Measurements from ENCODE around the gene LRP8. TPM values are rescaled to one million over a fixed set of nuclear protein-coding genes. Genes with fewer than 3 reads are reported as not detected.
A peak's percentile ranks its signal among the peaks of the same experiment; 100 is the strongest.

LRP8 gene
- total and polyA plus RNA-seq, 2 of the 13 experiments (the other 11 are each of a cell fraction or from before 2014, with no cell fraction given) = 17.3 to 17.4 TPM

DNA sequence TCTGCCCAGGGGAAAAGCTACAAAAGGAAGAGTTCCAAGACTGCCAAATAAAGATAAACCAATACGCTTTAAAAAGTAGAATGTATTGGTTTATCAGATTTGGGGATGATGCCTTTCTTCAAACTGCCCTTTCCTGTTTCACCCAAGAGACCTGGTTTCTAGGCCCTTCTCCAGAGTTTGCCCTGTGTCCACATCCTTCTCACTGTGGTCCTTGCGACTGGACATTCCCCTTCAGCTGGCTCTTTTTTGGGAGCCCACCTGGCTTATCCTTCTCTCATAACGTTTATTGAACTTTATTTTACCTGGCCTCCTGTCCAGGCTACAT is 106.9 kb downstream of the LRP8 start:
- CTCF ChIA-PET (ENCODE audit: low intra/inter-chr PET ratio, low total read pairs) = no interaction called here

DNA sequence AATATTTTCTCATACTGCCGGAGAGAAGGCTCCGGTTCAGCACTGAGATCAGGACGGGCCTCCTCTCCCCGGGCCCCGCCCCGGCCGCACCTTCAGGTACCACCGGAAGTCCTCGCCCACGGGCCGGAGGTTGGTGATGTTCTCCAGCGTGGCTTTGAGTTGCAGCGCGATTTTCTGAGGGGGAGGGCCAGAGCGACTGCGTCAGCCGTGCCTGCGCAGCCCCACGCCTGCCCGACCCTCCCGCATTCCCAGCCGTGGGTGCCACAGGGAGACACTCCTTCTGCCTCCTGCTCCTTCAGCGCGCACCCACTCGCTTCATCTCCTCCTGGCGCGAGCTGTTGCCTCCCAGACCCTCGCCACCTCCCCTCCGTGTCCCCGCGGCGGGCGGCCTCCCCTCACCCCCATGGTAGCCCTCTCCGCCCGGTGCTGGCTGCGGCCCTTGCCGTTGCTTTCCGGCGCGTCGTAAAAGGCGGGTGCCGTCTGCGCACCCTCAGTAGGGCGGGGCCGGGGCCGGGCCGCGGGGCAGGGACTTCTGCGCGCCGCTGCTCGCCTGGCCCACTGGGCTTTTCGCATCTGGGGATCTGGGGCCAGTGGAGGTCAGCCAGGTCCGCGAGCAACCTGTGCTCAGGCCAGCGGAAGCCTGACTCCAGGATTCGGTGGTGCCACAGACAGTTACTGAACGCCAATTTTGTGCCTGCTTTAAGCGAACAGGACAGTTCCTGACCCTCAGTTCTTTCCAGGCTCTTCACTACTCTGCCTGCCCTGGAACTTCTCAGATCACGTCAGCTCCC is 107.5 kb downstream of the LRP8 start, which contains the start of gene CZIB:
TSS of gene CZIB (minus strand) at position 464 of the 791 bp plus-strand sequence. CDS start at position 405, 59 bp downstream.
- peaks cover 9% of the 10 kb centered on the region for H3K79me2 ChIP-seq (ENCODE audit: insufficient read depth, low read length)
- H3K27me3 ChIP-seq (ENCODE audit: control insufficient read depth in 1 of 2, insufficient read depth in 2 of 2, low read length in 2 of 2) = no peaks in the 10 kb centered on the region
- BruUV-seq (replicated peaks) = no TSS peak
- no peak within 1 kb of the TSS for H2AFZ ChIP-seq (ENCODE audit: low read length)
- ATAC-seq (peak; percentile 91), DNase-seq (ENCODE audit: low spot score) (peak; percentile 87), FAIRE-seq (peak; percentile 91)
- H4K20me1 ChIP-seq (ENCODE audit: insufficient read depth, low read length) = no peaks in the 10 kb centered on the region
- in situ Hi-C loops (cut with HindIII; ENCODE audit: extremely low pct_ligation_motif_present, low pct_unique_long_range_greater_than_20kb) = no loop called here
- WGBS (ENCODE audit: low lambda C conversion rate) = 2% methylated on average over 18 of the region's 61 CpGs
- H3K27ac ChIP-seq (ENCODE audit: extremely low read length, insufficient read depth, low read length) = peak within 1 kb of the TSS; percentile 90
- no peaks in the 10 kb centered on the region for H3K9me3 ChIP-seq (ENCODE audit: low read length)
- POLR2A ChIA-PET = interaction anchor here (0.8 to 1.6 kb wide), 6 partner anchors 10 to 37 kb away, joined by 3 to 5 read pairs (median 4); partner anchors contain the start of gene MAGOH
- intact Hi-C loops (cut with micrococcal nuclease; ENCODE audit: unreplicated experiment) = loop anchor here (1.0 to 2.0 kb wide), 2 partner anchors 18 to 24 kb away; partner anchors contain the start of genes CPT2 and MAGOH
- peaks cover 25% of the 10 kb centered on the region for H3K4me1 ChIP-seq (ENCODE audit: insufficient read depth, low read length)
- H3K36me3 ChIP-seq (replicated peaks in 1 of 2; ENCODE audit: control insufficient read depth in 1 of 2, insufficient read depth in 2 of 2, low read length in 2 of 2) = peaks cover 5 to 12% of the 10 kb centered on the region in 2 experiments; a peak in 4 of 5 replicates
- peak within 1 kb of the TSS; percentile 92 for H3K4me2 ChIP-seq (ENCODE audit: low read depth, low read length)
- CTCF ChIA-PET (ENCODE audit: low intra/inter-chr PET ratio, low total read pairs) = no interaction called here
- H3K9ac ChIP-seq (ENCODE audit: insufficient read depth, low read depth, low read length) = peak within 1 kb of the TSS; percentile 93
- H3K4me3 ChIP-seq (replicated peaks in 1 of 3; ENCODE audit: insufficient read depth in 1 of 3, low read depth in 2 of 3, low read length in 3 of 3) = peak within 1 kb of the TSS; percentile 86 to 96 (median 95)
- TF ChIP-seq RBFOX2 (IDR thresholded peaks at IDR 0.05; ENCODE audit: low read depth, low read length) = peak; percentile 100
- 0 out of 2 replicates have a peak, but pooled peaks have one; percentile 36 for TF ChIP-seq KLF11 (CRISPR knock-in tag; IDR thresholded peaks at IDR 0.05)
- peak; percentile 88 for TF ChIP-seq PHF20 (CRISPR knock-in tag; IDR thresholded peaks at IDR 0.05)
- no peak for TF ChIP-seq TCF7 (IDR thresholded peaks at IDR 0.05; ENCODE audit: low read depth)
- TF ChIP-seq SATB2 (CRISPR knock-in tag; IDR thresholded peaks at IDR 0.05) = no peak
- peak; percentile 91; the same call in 1 of the 2 replicates for TF ChIP-seq KDM5A (IDR thresholded peaks at IDR 0.05; ENCODE audit: borderline replicate concordance, low read length)
- peak; percentile 50; the same call in 1 of the 2 replicates for TF ChIP-seq ZNF230 (CRISPR knock-in tag; IDR thresholded peaks at IDR 0.05)
- peak; percentile 87 for TF ChIP-seq DR1 (CRISPR knock-in tag; IDR thresholded peaks at IDR 0.05)
- TF ChIP-seq, protein P1, sequence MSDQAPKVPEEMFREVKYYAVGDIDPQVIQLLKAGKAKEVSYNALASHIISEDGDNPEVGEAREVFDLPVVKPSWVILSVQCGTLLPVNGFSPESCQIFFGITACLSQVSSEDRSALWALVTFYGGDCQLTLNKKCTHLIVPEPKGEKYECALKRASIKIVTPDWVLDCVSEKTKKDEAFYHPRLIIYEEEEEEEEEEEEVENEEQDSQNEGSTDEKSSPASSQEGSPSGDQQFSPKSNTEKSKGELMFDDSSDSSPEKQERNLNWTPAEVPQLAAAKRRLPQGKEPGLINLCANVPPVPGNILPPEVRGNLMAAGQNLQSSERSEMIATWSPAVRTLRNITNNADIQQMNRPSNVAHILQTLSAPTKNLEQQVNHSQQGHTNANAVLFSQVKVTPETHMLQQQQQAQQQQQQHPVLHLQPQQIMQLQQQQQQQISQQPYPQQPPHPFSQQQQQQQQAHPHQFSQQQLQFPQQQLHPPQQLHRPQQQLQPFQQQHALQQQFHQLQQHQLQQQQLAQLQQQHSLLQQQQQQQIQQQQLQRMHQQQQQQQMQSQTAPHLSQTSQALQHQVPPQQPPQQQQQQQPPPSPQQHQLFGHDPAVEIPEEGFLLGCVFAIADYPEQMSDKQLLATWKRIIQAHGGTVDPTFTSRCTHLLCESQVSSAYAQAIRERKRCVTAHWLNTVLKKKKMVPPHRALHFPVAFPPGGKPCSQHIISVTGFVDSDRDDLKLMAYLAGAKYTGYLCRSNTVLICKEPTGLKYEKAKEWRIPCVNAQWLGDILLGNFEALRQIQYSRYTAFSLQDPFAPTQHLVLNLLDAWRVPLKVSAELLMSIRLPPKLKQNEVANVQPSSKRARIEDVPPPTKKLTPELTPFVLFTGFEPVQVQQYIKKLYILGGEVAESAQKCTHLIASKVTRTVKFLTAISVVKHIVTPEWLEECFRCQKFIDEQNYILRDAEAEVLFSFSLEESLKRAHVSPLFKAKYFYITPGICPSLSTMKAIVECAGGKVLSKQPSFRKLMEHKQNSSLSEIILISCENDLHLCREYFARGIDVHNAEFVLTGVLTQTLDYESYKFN (CRISPR knock-in tag; conservative IDR thresholded peaks at IDR 0.05) = peak; percentile 68
- peak; percentile 94 for TF ChIP-seq KDM2A (CRISPR knock-in tag; IDR thresholded peaks at IDR 0.05; ENCODE audit: borderline replicate concordance, low read depth)
- no peak for TF ChIP-seq RFX3 (CRISPR knock-in tag; IDR thresholded peaks at IDR 0.05)

More for the DNA sequence above, 106.9 kb downstream of the LRP8 start:
- in situ Hi-C loops (cut with HindIII; ENCODE audit: extremely low pct_ligation_motif_present, low pct_unique_long_range_greater_than_20kb) = no loop called here
- Histone ChIP-seq H2AFZ (ENCODE audit: low read length) (no peak overlapping the region), H3K4me1 (ENCODE audit: insufficient read depth, low read length) (peaks cover 25% of the 10 kb centered on the region), H3K4me2 (ENCODE audit: low read depth, low read length) (peak overlapping the region; percentile 92), H3K27ac (ENCODE audit: extremely low read length, insufficient read depth, low read length) (peak overlapping the region; percentile 90), H4K20me1 (ENCODE audit: insufficient read depth, low read length) (no peaks in the 10 kb centered on the region), H3K4me3 (replicated peaks in 1 of 3; ENCODE audit: insufficient read depth in 1 of 3, low read depth in 2 of 3, low read length in 3 of 3) (peak overlapping the region; percentile 86 to 96 (median 95)), H3K9me3 (ENCODE audit: low read length) (no peaks in the 10 kb centered on the region), H3K9ac (ENCODE audit: insufficient read depth, low read depth, low read length) (peak overlapping the region; percentile 93), H3K27me3 (ENCODE audit: control insufficient read depth in 1 of 2, insufficient read depth in 2 of 2, low read length in 2 of 2) (no peaks in the 10 kb centered on the region), H3K79me2 (ENCODE audit: insufficient read depth, low read length) (peaks cover 9% of the 10 kb centered on the region), H3K36me3 (replicated peaks in 1 of 2; ENCODE audit: control insufficient read depth in 1 of 2, insufficient read depth in 2 of 2, low read length in 2 of 2) (peaks cover 5 to 12% of the 10 kb centered on the region in 2 experiments; a peak in 4 of 5 replicates)
- TSS peak; percentile 96 for BruUV-seq (replicated peaks)
- ATAC-seq = no peak
- intact Hi-C loops (cut with micrococcal nuclease; ENCODE audit: unreplicated experiment) = loop anchor here (1.0 to 2.0 kb wide), 2 partner anchors 17 to 24 kb away; partner anchors contain the start of genes CPT2 and MAGOH
- WGBS (ENCODE audit: low lambda C conversion rate) = 8% methylated on average over 3 of the region's 3 CpGs
- POLR2A ChIA-PET = interaction anchor here (0.6 to 1.6 kb wide), 7 partner anchors 9 to 294 kb away, joined by 3 to 5 read pairs (median 3); partner anchors contain the start of genes MAGOH and SCP2
- no peak for FAIRE-seq
- peak; percentile 55; the same call in 1 of the 2 replicates for TF ChIP-seq REL (CRISPR knock-in tag; conservative IDR thresholded peaks at IDR 0.05)
- no peak for TF ChIP-seq ZFP36 (IDR thresholded peaks at IDR 0.05; ENCODE audit: borderline replicate concordance, low read depth, low read length, partially characterized antibody)
- no peak for TF ChIP-seq GFI1 (CRISPR knock-in tag; IDR thresholded peaks at IDR 0.05; ENCODE audit: borderline replicate concordance)
- peak; percentile 6 for TF ChIP-seq PHF5A (CRISPR knock-in tag; IDR thresholded peaks at IDR 0.05; ENCODE audit: low read depth, unreplicated experiment)
- TF ChIP-seq ZNF17 (CRISPR knock-in tag; IDR thresholded peaks at IDR 0.05) = 0 out of 2 replicates have a peak, but pooled peaks have one; percentile 54
- TF ChIP-seq ZFP36L1 (CRISPR knock-in tag; IDR thresholded peaks at IDR 0.05) = peak; percentile 33; the same call in 1 of the 2 replicates
- TF ChIP-seq TAF15 (IDR thresholded peaks at IDR 0.05; ENCODE audit: low read depth, low read length, poor library complexity, severe bottlenecking) = no peak
- no peak for DNase-seq (ENCODE audit: low spot score)
